OCI-LY3 (cell line): ENCODE measurements around the gene IL2RA.
"Not testable (repeated sequence)": the region's sequence is repeated elsewhere in the genome, so short reads cannot be mapped to it uniquely, and the experiment has no call there.

Source experiments
- H2AFZ ChIP-seq: fragments of 200-600, 300-600 bp; shearing (Covaris generic); 2 replicates; pipeline ENCODE4 v1.6.0; 2014; ENCODE audit warnings: antibody characterized with exemption, low read depth, low read length
- H3K27ac ChIP-seq: fragments of 200-600, 300-600 bp; sonication (generic); 2 replicates; pipeline ENCODE4 v1.5.1; 2014; ENCODE audit warnings: mild to moderate bottlenecking, low read length, moderate library complexity, mixed read lengths
- H3K27me3 ChIP-seq: fragments of 200-600, 300-600 bp; sonication (generic); 2 replicates; pipeline ENCODE4 v1.6.1; 2014; ENCODE audit warnings: low read depth, low read length, mixed read lengths
- H3K36me3 ChIP-seq: fragments of 200-600, 300-600 bp; sonication (generic); replicated peaks from 2 replicates; pipeline ENCODE3; 2014; ENCODE audit warnings: low read depth, low read length, mixed read lengths
- H3K4me1 ChIP-seq: fragments of 300-600, 200-600 bp; sonication (generic); 2 replicates; pipeline ENCODE4 v1.6.1; 2014; ENCODE audit warnings: low read length, mixed read lengths
- H3K4me2 ChIP-seq: fragments of 200-600, 300-600 bp; sonication (generic); 2 replicates; pipeline ENCODE4 v1.6.1; 2014; ENCODE audit warnings: low read length, mixed read lengths
- H3K4me3 ChIP-seq: fragments of 300-600, 200-600 bp; sonication (generic); 2 replicates; pipeline ENCODE4 v1.5.1; 2014; ENCODE audit warnings: antibody characterized with exemption, mild to moderate bottlenecking, low read length, moderate library complexity
- H3K79me2 ChIP-seq: fragments of 300-600, 200-600 bp; shearing (Covaris generic); 2 replicates; pipeline ENCODE4 v1.6.1; 2014; ENCODE audit warnings: mild to moderate bottlenecking, low read length, mixed read lengths
- H3K9ac ChIP-seq: fragments of 300-600, 200-600 bp; shearing (Covaris generic); 2 replicates; pipeline ENCODE4 v1.6.0; 2014; ENCODE audit warnings: mild to moderate bottlenecking, low read length, moderate library complexity
- H3K9me3 ChIP-seq: fragments of 200-600, 300-600 bp; shearing (Covaris generic); 2 replicates; pipeline ENCODE4 v1.6.1; 2014; ENCODE audit warnings: low read length, mixed read lengths; ENCODE audit not compliant: insufficient read depth
- H4K20me1 ChIP-seq: fragments of 200-600, 300-600 bp; sonication (generic); 2 replicates; pipeline ENCODE4 v1.6.1; 2016; ENCODE audit warnings: low read length, mixed read lengths; ENCODE audit not compliant: insufficient read depth
- CTCF ChIP-seq: fragments of 200-600, 300-600 bp; sonication (generic); IDR thresholded peaks from 2 replicates; pipeline ENCODE4 v1.5.1; 2014; ENCODE audit warnings: antibody characterized with exemption, low read length, low read depth
- EZH2phosphoT487 ChIP-seq: fragments of 200-600 bp; shearing (Covaris generic); IDR thresholded peaks from 2 replicates; pipeline ENCODE4 v1.6.1; 2018; ENCODE audit warnings: antibody characterized with exemption, mixed run types, low read depth

Gene IL2RA

GRCh38 chr10:5963071-5963470 is 99.1 kb downstream of the IL2RA start:
- Histone ChIP-seq H3K27me3 (no peaks in the 10 kb centered on the region), H2AFZ (no peak overlapping the region), H3K4me2 (no peak overlapping the region), H3K4me3 (no peak overlapping the region), H4K20me1 (no peaks in the 10 kb centered on the region), H3K9ac (no peak overlapping the region), H3K36me3 (peaks cover 13% of the 10 kb centered on the region), H3K27ac (no peak overlapping the region), H3K79me2 (no peaks in the 10 kb centered on the region), H3K9me3 (no peaks in the 10 kb centered on the region), H3K4me1 (no peaks in the 10 kb centered on the region)
- TF ChIP-seq EZH2phosphoT487 (no peak), CTCF (no peak)

GRCh38 chr10:5962358-5962940 is 99.7 kb downstream of the IL2RA start:
- not testable (repeated sequence) for H3K79me2 ChIP-seq, H2AFZ ChIP-seq, H4K20me1 ChIP-seq, H3K4me3 ChIP-seq, H3K4me2 ChIP-seq, H3K27ac ChIP-seq, H3K4me1 ChIP-seq, H3K27me3 ChIP-seq, H3K9me3 ChIP-seq, H3K9ac ChIP-seq
- peaks cover 13% of the 10 kb centered on the region for H3K36me3 ChIP-seq

GRCh38 chr10:5961405-5962100 is 100.6 kb downstream of the IL2RA start:
- no peak overlapping the region for H3K9ac ChIP-seq
- peaks cover 15% of the 10 kb centered on the region for H3K36me3 ChIP-seq
- no peaks in the 10 kb centered on the region for H3K27me3 ChIP-seq
- no peaks in the 10 kb centered on the region for H3K79me2 ChIP-seq
- no peak overlapping the region for H3K4me2 ChIP-seq
- H3K9me3 ChIP-seq = no peaks in the 10 kb centered on the region
- no peaks in the 10 kb centered on the region for H3K4me1 ChIP-seq
- TF ChIP-seq CTCF = no peak
- no peak for TF ChIP-seq EZH2phosphoT487
- H4K20me1 ChIP-seq = no peaks in the 10 kb centered on the region
- H2AFZ ChIP-seq = no peak overlapping the region
- H3K27ac ChIP-seq = no peak overlapping the region
- H3K4me3 ChIP-seq = no peak overlapping the region

GRCh38 chr10:5960973-5961275 is 101.2 kb downstream of the IL2RA start:
- not testable (repeated sequence) for H3K9me3 ChIP-seq, H3K4me2 ChIP-seq, H2AFZ ChIP-seq, H3K4me1 ChIP-seq, H3K4me3 ChIP-seq, H4K20me1 ChIP-seq, H3K9ac ChIP-seq, H3K79me2 ChIP-seq, H3K27ac ChIP-seq, H3K27me3 ChIP-seq
- peaks cover 16% of the 10 kb centered on the region for H3K36me3 ChIP-seq
